Uterus (tissue), 4 donors: Measurements from ENCODE around the gene LMNB1. TPM values are rescaled to one million over a fixed set of nuclear protein-coding genes. Genes with fewer than 3 reads are reported as not detected.
A peak's percentile ranks its signal among the peaks of the same experiment; 100 is the strongest.

Experiments used
- DNase-seq, 2 donors: peaks; one replicate each; pipeline ENCODE4 v3.0.0-alpha.2; 2019 to 2020
- H3K27ac ChIP-seq, 2 donors: fragments of 200-600 bp; sonication (generic); 1 replicate in 1 of 2; 2 replicates in 1 of 2; pipeline ENCODE4 v1.5.1; 2016 to 2018
- H3K27me3 ChIP-seq, 2 donors: fragments of 200-600 bp; sonication (generic); one replicate each; pipeline ENCODE4 v1.5.1; 2018 to 2019; ENCODE audit warnings: control low read depth in 1 of 2
- H3K36me3 ChIP-seq, 2 donors: fragments of 200-600 bp; sonication (generic); one replicate each; pipeline ENCODE4 v1.5.1; 2019; ENCODE audit warnings: control low read depth in 1 of 2
- H3K4me1 ChIP-seq, 2 donors: fragments of 200-600 bp; sonication (generic); one replicate each; pipeline ENCODE4 v1.5.1; 2018 to 2019; ENCODE audit warnings: control low read depth in 1 of 2
- H3K4me3 ChIP-seq, 2 donors: fragments of 200-600 bp; sonication (generic); 1 replicate in 1 of 2; 2 replicates in 1 of 2; pipeline ENCODE4 v1.5.1; 2018 to 2019; ENCODE audit warnings: mild to moderate bottlenecking in 1 of 2
- H3K9me3 ChIP-seq, 2 donors: fragments of 200-600 bp; sonication (generic); one replicate each; pipeline ENCODE4 v1.5.1; 2019; ENCODE audit warnings: control low read depth in 1 of 2
- CTCF ChIP-seq, 4 experiments: fragments of 200-600 bp in 2 of 4; fragments of 450-650 bp in 2 of 4; sonication (generic) in 2 of 4; IDR thresholded peaks; one replicate each; pipeline ENCODE4 v1.5.1; 2016 to 2019; ENCODE audit warnings: antibody characterized with exemption in 4 of 4, mild to moderate bottlenecking in 2 of 4, moderate library complexity in 1 of 4
- POLR2A ChIP-seq, 2 donors: fragments of 450-650 bp; IDR thresholded peaks; one replicate each; pipeline ENCODE4 v1.6.1; 2016; ENCODE audit warnings: antibody characterized with exemption in 2 of 2, mild to moderate bottlenecking in 1 of 2, moderate library complexity in 1 of 2
- intact Hi-C: fragments of 100-400 bp; cut with DNase I; formaldehyde crosslinking; loops from one replicate; pipeline ENCODE4 v1.15.1; 2023; ENCODE audit warnings: low total_unique reads
- total RNA-seq, 4 donors: library from RNA; depleted of rRNA in 3 of 4; stranded (reverse); fragments of >200 nt in 3 of 4; gene quantifications; one replicate each; pipeline versions ENCODE4 v1.1.0 to v1.2.4, GENCODE V29; 2014 to 2023
- donor health status: DM: yes; HTN: yes; CAD: no.

LMNB1 gene
- total RNA-seq, 4 donors from 2014 or later = 0.29 to 66.7 (median 3.6) TPM

DNA sequence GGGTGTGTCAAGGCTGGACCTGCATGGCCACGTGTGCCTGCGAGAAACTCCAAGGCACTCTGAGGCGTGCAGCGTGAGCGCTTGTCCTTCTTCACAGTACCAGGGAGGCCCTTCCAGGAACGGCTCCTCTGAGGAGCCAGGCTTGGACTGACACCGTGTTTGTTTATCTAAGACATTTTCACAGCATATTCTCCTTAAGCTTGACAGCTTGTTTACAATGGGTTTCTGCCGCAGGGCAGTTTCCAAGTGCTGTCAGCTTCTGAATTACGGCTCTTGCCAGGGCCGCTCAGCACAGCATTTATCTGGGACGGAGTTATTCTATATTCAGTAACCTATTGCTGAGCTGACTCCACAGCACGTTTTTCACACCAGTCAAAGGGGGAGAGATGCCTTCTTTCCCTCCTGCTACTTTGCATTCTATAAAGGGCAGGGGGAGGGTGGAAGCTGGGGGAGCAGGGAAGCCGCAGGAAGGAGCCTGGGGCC, 98.4 kb downstream of the LMNB1 start:
- DNase-seq = no peak
- no peaks in the 10 kb centered on the region for H3K9me3 ChIP-seq
- no peaks in the 10 kb centered on the region for H3K36me3 ChIP-seq
- H3K4me3 ChIP-seq = no peak overlapping the region
- intact Hi-C loops = no loop called here
- H3K27me3 ChIP-seq = no peaks in the 10 kb centered on the region
- H3K4me1 ChIP-seq = no peaks in the 10 kb centered on the region
- no peak overlapping the region for H3K27ac ChIP-seq
- TF ChIP-seq POLR2A (IDR thresholded peaks at IDR 0.05) = no peak
- no peak for TF ChIP-seq CTCF (IDR thresholded peaks at IDR 0.05)

DNA sequence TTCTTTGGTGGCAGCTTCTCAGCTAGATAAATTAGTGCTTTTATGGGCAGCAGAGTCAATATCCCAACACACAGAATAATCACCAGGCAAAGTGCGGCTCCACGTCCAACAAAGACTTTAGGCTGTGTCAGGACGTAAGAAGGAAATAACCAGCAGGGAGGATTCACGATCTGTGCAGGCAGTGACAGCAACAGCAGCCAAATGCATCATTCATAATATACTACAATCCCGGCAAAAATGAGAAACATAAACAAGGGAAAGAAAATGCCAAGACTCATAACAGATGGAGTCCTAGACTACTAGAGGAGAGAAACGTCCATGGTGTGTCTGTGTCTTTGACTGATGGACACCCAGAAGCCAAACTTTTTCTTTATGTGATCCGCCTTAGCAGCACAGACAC, 100.7 kb downstream of the LMNB1 start:
- intact Hi-C loops = no loop called here
- Histone ChIP-seq H3K9me3 (no peaks in the 10 kb centered on the region), H3K4me1 (no peaks in the 10 kb centered on the region), H3K36me3 (no peaks in the 10 kb centered on the region), H3K27ac (peak overlapping the region in 1 of 2 donors; percentile 11), H3K4me3 (no peak overlapping the region), H3K27me3 (no peaks in the 10 kb centered on the region)
- TF ChIP-seq POLR2A (IDR thresholded peaks at IDR 0.05) (no peak), CTCF (IDR thresholded peaks at IDR 0.05) (no peak)
- no peak for DNase-seq

DNA sequence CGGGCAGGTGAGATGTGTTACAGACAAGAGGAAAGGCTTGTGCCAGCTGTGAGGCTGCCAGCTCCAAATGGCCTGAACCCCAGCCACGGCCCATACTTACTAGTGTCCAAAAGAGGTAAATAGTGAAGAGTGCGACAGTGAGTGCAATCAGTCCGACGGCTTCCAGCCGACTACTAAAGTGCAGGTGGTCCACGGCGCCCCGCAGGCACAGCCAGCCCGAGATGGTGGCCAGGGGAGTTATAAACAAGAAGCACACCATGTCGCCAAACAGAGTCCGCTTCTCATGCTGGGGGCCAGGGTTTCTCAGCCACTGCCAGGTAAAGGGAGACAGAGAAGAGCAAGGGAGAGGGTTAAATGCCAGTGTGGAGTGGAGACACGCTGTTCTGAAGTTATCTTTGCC, 101.1 kb downstream of the LMNB1 start:
- no peak overlapping the region for H3K4me3 ChIP-seq
- intact Hi-C loops = no loop called here
- H3K36me3 ChIP-seq = no peaks in the 10 kb centered on the region
- H3K4me1 ChIP-seq = no peaks in the 10 kb centered on the region
- TF ChIP-seq POLR2A (IDR thresholded peaks at IDR 0.05) (no peak), CTCF (IDR thresholded peaks at IDR 0.05) (no peak)
- no peaks in the 10 kb centered on the region for H3K27me3 ChIP-seq
- DNase-seq = no peak
- H3K27ac ChIP-seq = peak overlapping the region in 1 of 2 donors; percentile 11
- no peaks in the 10 kb centered on the region for H3K9me3 ChIP-seq

DNA sequence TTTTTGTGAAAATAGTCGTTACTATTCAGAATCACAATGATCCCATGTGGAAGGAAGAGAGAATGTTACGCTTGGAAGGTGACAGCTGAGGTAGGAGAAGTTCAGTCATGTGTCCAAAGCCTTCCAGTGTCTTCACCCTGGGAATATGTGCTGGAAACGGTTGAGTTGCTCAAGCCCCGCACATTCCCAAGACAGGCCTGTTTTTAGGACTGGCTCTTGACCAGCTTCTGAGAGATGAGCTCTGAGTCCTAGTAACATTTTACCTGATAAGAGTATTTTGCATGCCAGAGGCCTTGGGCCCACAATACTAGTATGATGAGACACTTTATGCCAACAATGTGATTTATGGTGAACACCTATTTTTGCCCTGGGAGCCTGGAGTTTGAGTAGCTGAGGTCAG, 101.7 kb downstream of the LMNB1 start:
- H3K27ac ChIP-seq = no peak overlapping the region
- no peaks in the 10 kb centered on the region for H3K27me3 ChIP-seq
- H3K4me1 ChIP-seq = no peaks in the 10 kb centered on the region
- TF ChIP-seq POLR2A (IDR thresholded peaks at IDR 0.05) = no peak
- TF ChIP-seq CTCF (IDR thresholded peaks at IDR 0.05) = no peak
- intact Hi-C loops = no loop called here
- no peak overlapping the region for H3K4me3 ChIP-seq
- H3K36me3 ChIP-seq = no peaks in the 10 kb centered on the region
- H3K9me3 ChIP-seq = no peaks in the 10 kb centered on the region
- DNase-seq = no peak

GRCh38 chr5:126881821-126882600, 105.1 kb downstream of the LMNB1 start:
- no peak overlapping the region for H3K4me3 ChIP-seq

More at GRCh38 chr5:126881821-126882600, 105.1 kb downstream of the LMNB1 start:
- no peak for TF ChIP-seq CTCF (IDR thresholded peaks at IDR 0.05)
- no peak for TF ChIP-seq POLR2A (IDR thresholded peaks at IDR 0.05)
- Histone ChIP-seq H3K9me3 (no peaks in the 10 kb centered on the region), H3K27me3 (no peaks in the 10 kb centered on the region), H3K36me3 (no peaks in the 10 kb centered on the region), H3K4me1 (no peaks in the 10 kb centered on the region), H3K27ac (no peak overlapping the region)
- intact Hi-C loops = no loop called here
- DNase-seq = no peak
